GM12878 (cell line): ENCODE results near the gene COL16A1. TPM values are rescaled to one million over a fixed set of nuclear protein-coding genes. Genes with fewer than 3 reads are reported as not detected.

ENCODE experiments used
- ATAC-seq: fragments of 200-7000 bp; cut with Tn5 transposase; 3 replicates; pipeline ENCODE4 v1.9.1; 2020; ENCODE audit warnings: mild to moderate bottlenecking, moderate library complexity
- BruUV-seq: library from RNA; stranded (reverse); fragments of 400-500 nt; replicated peaks from 2 replicates; lab custom pipeline; 2021; lab: Mats Ljungman, UMichigan
- CTCF ChIA-PET: fragments of 300-600 bp; sonication (Branson Sonifier 250); formaldehyde crosslinking; extraction: SDS; loops from one replicate; lab custom pipeline; 2021; ENCODE audit warnings: inconsistent platforms; lab: Yijun Ruan, JAX
- POLR2A ChIA-PET: fragments of 350-600 bp; formaldehyde crosslinking; extraction: SDS; loops from one replicate; lab custom pipeline; 2021; ENCODE audit warnings: inconsistent platforms; lab: Charles Lee
- RAD21 ChIA-PET: fragments of 300-600 bp; sonication (Branson Sonifier 250); formaldehyde crosslinking; loops from one replicate; lab custom pipeline; 2023; ENCODE audit warnings: antibody characterized with exemption; ENCODE audit not compliant: unreplicated experiment; lab: Charles Lee
- SMC1A ChIA-PET: fragments of 300-600 bp; sonication (Branson Sonifier 250); formaldehyde crosslinking; loops from one replicate; lab custom pipeline; 2023; ENCODE audit not compliant: unreplicated experiment, uncharacterized antibody; lab: Charles Lee
- DNase-seq: peaks from one replicate; pipeline ENCODE4 v3.0.0-alpha.2; 2011; ENCODE audit warnings: low read depth, low spot score
- FAIRE-seq: peaks from 3 replicates; lab custom pipeline; 2011; peaks lifted over from hg19 to GRCh38; lab: Jason Lieb, UNC
- H2AFZ ChIP-seq: 2 replicates; pipeline ENCODE4 v1.6.0; 2011; ENCODE audit warnings: low read depth, low read length, control low read depth; ENCODE audit not compliant: control insufficient read depth
- H3K27ac ChIP-seq: 2 replicates; pipeline ENCODE4 v1.5.1; 2011; ENCODE audit warnings: control low read depth; ENCODE audit not compliant: control insufficient read depth, insufficient read depth
- H3K27me3 ChIP-seq, 2 experiments: replicated peaks in 1 of 2; 2 replicates each; pipeline versions ENCODE4 v1.6.0 to v1.6.1; 2011; ENCODE audit warnings: low read length in 1 of 2; ENCODE audit not compliant: control insufficient read depth in 2 of 2, insufficient read depth in 2 of 2
- H3K36me3 ChIP-seq, 2 experiments: 2 replicates each; pipeline ENCODE4 v1.5.1; 2011; ENCODE audit warnings: low read length in 1 of 2; ENCODE audit not compliant: control insufficient read depth in 2 of 2, insufficient read depth in 2 of 2
- H3K4me1 ChIP-seq: 2 replicates; pipeline ENCODE4 v1.6.1; 2011; ENCODE audit warnings: mild to moderate bottlenecking, low read length, moderate library complexity, mixed read lengths; ENCODE audit not compliant: control insufficient read depth, insufficient read depth
- H3K4me2 ChIP-seq: 2 replicates; pipeline ENCODE4 v1.6.0; 2011; ENCODE audit warnings: control low read depth; ENCODE audit not compliant: control insufficient read depth, insufficient read depth
- H3K4me3 ChIP-seq: fragments of 200-600 bp; sonication (generic); 2 replicates; pipeline ENCODE4 v1.5.1; 2016
- H3K79me2 ChIP-seq: 2 replicates; pipeline ENCODE4 v1.6.0; 2011; ENCODE audit warnings: low read length; ENCODE audit not compliant: control insufficient read depth, insufficient read depth
- H3K9ac ChIP-seq: 2 replicates; pipeline ENCODE4 v1.8.0; 2011; ENCODE audit warnings: low read length, control low read depth, mixed read lengths; ENCODE audit not compliant: control insufficient read depth, insufficient read depth
- H3K9me3 ChIP-seq: replicated peaks from 3 replicates; pipeline ENCODE4 v1.5.1; 2011; ENCODE audit warnings: mild to moderate bottlenecking, low read length; ENCODE audit not compliant: control insufficient read depth, insufficient read depth
- H4K20me1 ChIP-seq: 2 replicates; pipeline ENCODE4 v1.6.0; 2011; ENCODE audit not compliant: control insufficient read depth, insufficient read depth
- BHLHE40 ChIP-seq, 2 experiments: fragments of 450-650 bp in 1 of 2; IDR thresholded peaks; 2 replicates each; pipeline ENCODE4 v1.6.1; 2011 to 2017; ENCODE audit warnings: low read depth in 2 of 2, borderline replicate concordance in 1 of 2, improper control_type of control experiment in 1 of 2, low read length in 1 of 2, mild to moderate bottlenecking in 1 of 2
- CREM ChIP-seq: IDR thresholded peaks from 2 replicates; pipeline ENCODE4 v1.6.1; 2014; ENCODE audit warnings: antibody characterized with exemption, low read depth
- EGR1 ChIP-seq, 2 experiments: IDR thresholded peaks; 1 replicate in 1 of 2; 2 replicates in 1 of 2; pipeline ENCODE4 v1.6.1; 2011 to 2012; ENCODE audit warnings: low read depth in 2 of 2, low read length in 2 of 2, borderline replicate concordance in 1 of 2, mild to moderate bottlenecking in 1 of 2, moderate library complexity in 1 of 2
- ESRRA ChIP-seq: IDR thresholded peaks from 2 replicates; pipeline ENCODE4 v1.6.1; 2012; ENCODE audit warnings: mild to moderate bottlenecking, low read length, improper control_type of control experiment
- GABPA ChIP-seq: IDR thresholded peaks from 2 replicates; pipeline ENCODE4 v1.6.1; 2014; ENCODE audit warnings: antibody characterized with exemption, low read depth, mild to moderate bottlenecking, inconsistent platforms
- GATAD2B ChIP-seq: fragments of 450-650 bp; conservative IDR thresholded peaks from 2 replicates; pipeline ENCODE4 v1.6.1; 2017; ENCODE audit warnings: low read depth, mild to moderate bottlenecking, moderate library complexity
- JUNB ChIP-seq: IDR thresholded peaks from 2 replicates; pipeline ENCODE4 v1.6.1; 2016; ENCODE audit warnings: antibody characterized with exemption, mild to moderate bottlenecking
- MLLT1 ChIP-seq: fragments of 450-650 bp; IDR thresholded peaks from 2 replicates; pipeline ENCODE4 v1.6.1; 2016; ENCODE audit warnings: mild to moderate bottlenecking
- MYC ChIP-seq: IDR thresholded peaks from 2 replicates; pipeline ENCODE4 v1.6.1; 2011; ENCODE audit warnings: mild to moderate bottlenecking, low read length, moderate library complexity, inconsistent platforms; ENCODE audit not compliant: insufficient read depth, insufficient replicate concordance, insufficient read length, severe bottlenecking
- NRF1 ChIP-seq: conservative IDR thresholded peaks from 2 replicates; pipeline ENCODE4 v1.6.1; 2011; ENCODE audit warnings: mild to moderate bottlenecking, low read depth, low read length, improper control_type of control experiment
- RFX5 ChIP-seq: IDR thresholded peaks from 2 replicates; pipeline ENCODE4 v1.6.1; 2011; ENCODE audit warnings: low read depth, low read length, improper control_type of control experiment
- SP1 ChIP-seq: IDR thresholded peaks from one replicate; pipeline ENCODE4 v1.6.1; 2011; ENCODE audit warnings: low read depth, low read length
- TBL1XR1 ChIP-seq: IDR thresholded peaks from 2 replicates; pipeline ENCODE4 v1.6.1; 2012; ENCODE audit warnings: low read depth, low read length, improper control_type of control experiment
- ZZZ3 ChIP-seq: IDR thresholded peaks from 2 replicates; pipeline ENCODE4 v1.6.1; 2011; ENCODE audit warnings: low read depth; ENCODE audit not compliant: control insufficient read depth, insufficient read length
- WGBS: methylation state at CpG from one replicate; pipeline ENCODE4 v1.1.6; 2016; ENCODE audit warnings: low lambda C conversion rate; ENCODE audit not compliant: insufficient replicate concordance, insufficient coverage; ENCODE audit errors: missing lambda C conversion rate; 5-methylcytosine and 5-hydroxymethylcytosine counted together
- in situ Hi-C: fragments of 300-500 bp; cut with MboI; formaldehyde crosslinking; loops from 9 replicates; pipeline ENCODE4 v1.14.3; 2018; ENCODE audit warnings: mixed read lengths
- intact Hi-C: fragments of 100-400 bp; cut with micrococcal nuclease; formaldehyde crosslinking; loops from one replicate; pipeline ENCODE4 v1.14.2; 2022; ENCODE audit not compliant: unreplicated experiment
- polyA plus RNA-seq, 11 experiments: library from polyadenylated mRNA; depleted of rRNA in 4 of 11; unstranded in 6 of 11; stranded (reverse) in 5 of 11; fragments of >200 nt; fragmentation: Nextera tagmentation in 4 of 11; fragmentation: Illumina TruSeq in 1 of 11; extraction: Ambion mirVana in 4 of 11; extraction: Trizol in 1 of 11; gene quantifications; 1 replicate in 1 of 11; 2 replicates in 10 of 11; pipeline versions ENCODE4 v1.2.1 to v1.2.3, GENCODE V29; 2011 to 2016; ENCODE audit warnings: inconsistent platforms in 2 of 11, missing spikeins in 2 of 11, low read depth in 1 of 11
- total RNA-seq, 4 experiments: library from RNA; depleted of rRNA in 3 of 4; stranded (reverse); fragments of >200 nt in 3 of 4; fragmentation: Illumina TruSeq in 1 of 4; extraction: Trizol in 1 of 4; gene quantifications; 2 replicates each; pipeline versions ENCODE4 v1.2.1 to v1.2.3, GENCODE V29; 2013 to 2021

Gene COL16A1
- total and polyA plus RNA-seq, 10 of the 15 experiments (the other 5 are each of a cell fraction or from before 2014, with no cell fraction given): 0.02 to 3.7 (median 0.59) TPM

- BruUV-seq: no TSS peak
- Histone ChIP-seq H3K4me2 (no peak overlapping the region), H3K27ac (no peak overlapping the region), H3K36me3 (no peaks in the 10 kb centered on the region), H2AFZ (no peak overlapping the region)
- POLR2A ChIA-PET: no interaction called here
- no peak for DNase-seq
- TF ChIP-seq ZZZ3: no peak
- TF ChIP-seq JUNB: no peak
- TF ChIP-seq ESRRA: no peak
- no peak for TF ChIP-seq RFX5
- TF ChIP-seq EGR1 (IDR thresholded peaks at IDR 0.05; ENCODE audit: borderline replicate concordance in 1 of 2, low read depth in 2 of 2, low read length in 2 of 2): no peak
- TF ChIP-seq SP1: no peak
- no peak for TF ChIP-seq TBL1XR1
- TF ChIP-seq GABPA: no peak
- no peak for TF ChIP-seq NRF1
- no peak for TF ChIP-seq MYC
- TF ChIP-seq GATAD2B: no peak
- TF ChIP-seq MLLT1: no peak
- TF ChIP-seq BHLHE40 (IDR thresholded peaks at IDR 0.05; ENCODE audit: borderline replicate concordance in 1 of 2, low read depth in 2 of 2, low read length in 1 of 2): no peak
- no peak for TF ChIP-seq CREM
- TF ChIP-seq, all 136 proteins: peak for 0
- intact Hi-C loops (no loop called here), in situ Hi-C loops (no loop called here)
- no peak overlapping the region for H3K4me3 ChIP-seq
- ChIA-PET CTCF (interaction anchor here (0.6 to 4.9 kb wide), 6 partner anchors 9 to 791 kb away, joined by 3 to 61 read pairs (median 4); no protein-coding TSS in a partner anchor), RAD21 (interaction anchor here (1.1 to 1.2 kb wide), 2 partner anchors 53 to 67 kb away, joined by 3 read pairs; no protein-coding TSS in a partner anchor), SMC1A (interaction anchor here (1.1 to 1.4 kb wide), 2 partner anchors 20 to 46 kb away, joined by 4 to 5 read pairs; no protein-coding TSS in a partner anchor)
- 10% methylated on average over 2 of the region's 2 CpGs for WGBS
- H3K9ac ChIP-seq: no peak overlapping the region
- H3K4me1 ChIP-seq: no peaks in the 10 kb centered on the region
- H4K20me1 ChIP-seq: no peaks in the 10 kb centered on the region
- H3K27me3 ChIP-seq: no peaks in the 10 kb centered on the region; a peak in 2 of 4 replicates
- no peaks in the 10 kb centered on the region for H3K9me3 ChIP-seq
- no peaks in the 10 kb centered on the region for H3K79me2 ChIP-seq
- ATAC-seq: no peak
- no peak for FAIRE-seq
Observed at GRCh38 chr1:31615939-31616338, 87.9 kb downstream of the COL16A1 start.
